GM21381 (cell line): ENCODE results near the gene HPS3.
"Not testable (repeated sequence)": the region's sequence is repeated elsewhere in the genome, so short reads cannot be mapped to it uniquely, and the experiment has no call there.

Experiments used
- ATAC-seq: cut with Tn5 transposase; IDR thresholded peaks from one replicate; pipeline ENCODE4 v1.9.1; 2021; ENCODE audit warnings: mild to moderate bottlenecking, moderate library complexity; ENCODE audit not compliant: unreplicated experiment

Gene HPS3

DNA sequence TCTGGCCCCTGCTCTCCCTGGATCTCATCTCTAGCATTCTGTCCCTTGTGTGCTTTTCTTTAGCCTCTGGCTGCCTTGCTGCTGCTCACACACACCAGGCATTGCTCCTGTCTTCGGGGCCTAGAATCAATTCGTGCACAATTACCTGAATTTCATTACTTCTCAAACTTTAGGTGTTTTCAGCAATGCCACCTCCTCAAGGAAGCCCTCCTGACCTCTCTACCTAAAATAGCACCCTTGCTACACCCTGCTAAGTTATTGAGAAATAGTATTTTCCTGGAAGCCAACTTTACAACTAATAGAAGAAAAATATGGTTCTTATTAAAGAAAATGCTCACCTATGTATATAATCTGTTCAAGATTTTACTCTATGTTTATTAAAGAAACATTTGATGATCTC is 51.7 kb downstream of the HPS3 start:
- no peak for ATAC-seq

DNA sequence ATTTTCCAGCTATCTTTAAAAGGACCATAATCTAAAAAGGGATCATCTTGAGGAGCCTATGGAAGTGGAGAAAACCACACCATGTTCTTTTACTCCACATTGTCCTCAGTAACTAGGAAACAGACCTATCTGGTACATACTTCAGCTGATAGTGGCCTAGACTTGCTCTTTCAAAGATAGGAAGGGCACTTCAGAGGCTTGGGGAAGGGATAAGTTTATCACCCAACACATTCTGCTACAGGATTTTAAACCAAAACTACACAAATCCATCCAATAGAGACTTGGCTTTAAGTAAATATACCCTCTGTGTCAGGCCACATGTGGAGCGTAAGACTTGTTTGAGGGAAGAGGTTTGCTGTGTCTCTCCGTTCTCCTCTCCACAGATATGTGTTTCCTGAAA is 56.8 kb downstream of the HPS3 start:
- ATAC-seq, result no peak

DNA sequence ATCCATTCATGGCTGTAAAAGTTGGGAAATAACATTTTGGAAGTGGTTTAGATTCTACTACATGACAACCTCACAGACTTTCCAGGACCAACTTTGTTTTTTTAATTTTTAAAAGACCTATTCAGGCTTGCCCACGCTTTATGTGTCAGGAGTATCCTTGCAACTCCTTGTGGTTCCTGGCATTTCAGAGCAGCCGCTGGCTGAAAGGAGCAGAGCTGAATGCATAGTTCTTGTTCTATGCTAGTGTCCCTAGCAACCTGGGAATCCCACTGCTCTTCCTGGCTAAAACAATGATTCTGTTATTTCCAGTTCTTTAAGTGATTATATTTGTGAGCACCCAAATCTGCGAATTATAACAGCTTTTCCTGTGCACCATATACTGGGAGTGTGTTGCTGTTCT is 57.3 kb downstream of the HPS3 start:
- ATAC-seq, result no peak

DNA sequence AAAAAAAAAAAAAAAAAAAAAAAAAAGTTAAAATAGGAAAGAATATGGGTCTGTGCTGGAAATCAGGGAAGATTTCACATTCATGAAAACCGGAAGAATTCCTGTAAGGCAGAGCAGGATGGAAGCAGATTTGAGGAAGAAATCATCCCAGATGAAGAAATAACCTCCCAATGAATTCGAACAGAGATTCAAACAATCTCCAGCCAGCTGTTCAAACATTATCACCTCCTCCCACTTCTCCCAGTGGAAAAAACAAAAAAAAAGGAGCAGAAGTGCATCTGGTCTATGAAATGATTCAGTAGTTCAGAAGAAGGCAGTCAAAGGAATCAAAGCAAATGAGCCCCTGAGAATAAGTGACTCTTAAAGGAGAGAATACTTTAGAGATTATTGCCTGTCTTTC is 59.1 kb downstream of the HPS3 start:
- ATAC-seq, result no peak

DNA sequence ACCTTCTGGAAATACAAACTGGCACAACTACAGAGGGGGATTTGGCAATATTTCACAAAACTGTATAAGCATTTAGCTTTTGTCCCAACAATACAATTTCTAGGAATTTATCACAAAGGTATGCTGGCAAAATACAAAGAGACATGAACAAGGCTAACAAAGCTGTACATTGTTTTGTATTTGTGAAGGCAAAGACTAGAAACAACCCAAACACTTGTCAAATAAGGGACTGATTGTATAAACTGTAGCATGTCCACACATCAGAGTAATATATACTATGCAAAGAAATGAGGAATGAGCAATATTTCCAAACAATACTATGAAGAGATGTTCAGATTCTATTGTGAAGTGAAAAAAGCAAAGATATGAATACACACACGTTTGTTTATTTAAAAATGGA is 65.8 kb downstream of the HPS3 start:
- ATAC-seq, result no peak

DNA sequence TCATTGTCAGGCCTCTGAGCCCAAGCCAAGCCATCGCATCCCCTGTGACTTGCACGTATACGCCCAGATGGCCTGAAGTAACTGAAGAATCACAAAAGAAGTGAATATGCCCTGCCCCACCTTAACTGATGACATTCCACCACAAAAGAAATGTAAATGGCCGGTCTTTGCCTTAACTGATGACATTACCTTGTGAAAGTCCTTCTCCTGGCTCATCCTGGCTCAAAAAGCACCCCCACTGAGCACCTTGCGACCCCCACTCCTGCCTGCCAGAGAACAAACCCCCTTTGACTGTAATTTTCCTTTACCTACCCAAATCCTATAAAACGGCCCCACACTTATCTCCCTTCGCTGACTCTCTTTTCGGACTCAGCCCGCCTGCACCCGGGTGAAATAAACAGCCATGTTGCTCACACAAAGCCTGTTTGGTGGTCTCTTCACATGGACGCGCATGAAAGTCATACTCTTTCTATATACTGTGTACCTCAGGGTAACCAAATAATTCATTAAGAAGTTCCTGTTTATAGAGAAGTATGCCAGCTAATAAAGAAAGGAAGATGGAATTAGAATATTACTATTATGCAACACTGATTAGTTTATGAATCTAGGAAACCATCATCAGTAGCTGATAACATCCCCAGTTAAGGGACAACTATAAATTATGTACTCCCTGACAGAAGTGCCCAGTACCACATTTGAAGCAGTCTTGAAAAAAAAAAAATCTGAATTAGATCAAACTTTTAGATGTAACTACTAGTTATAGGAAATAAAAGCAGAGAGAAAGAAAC is 67.6 kb downstream of the HPS3 start:
- ATAC-seq, result not testable (repeated sequence)

DNA sequence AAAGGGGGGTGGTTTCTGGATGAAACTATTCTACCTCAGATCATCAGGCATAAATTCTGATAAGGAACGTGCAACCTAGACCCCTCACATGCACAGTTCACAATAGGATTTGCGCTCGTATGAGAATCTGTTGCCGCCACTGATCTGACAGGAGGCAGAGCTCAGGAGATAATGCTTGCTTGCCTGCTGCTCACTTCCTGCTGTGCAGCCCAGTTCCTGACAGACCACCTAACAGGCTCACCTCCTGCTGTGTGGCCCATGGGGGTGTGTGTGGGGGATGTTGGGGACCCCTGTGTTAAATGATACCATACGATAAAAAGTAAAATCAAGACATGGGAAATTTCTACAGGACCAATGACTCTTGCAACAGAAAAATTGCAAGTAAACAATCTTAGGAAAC is 68.2 kb downstream of the HPS3 start:
- ATAC-seq, result no peak

DNA sequence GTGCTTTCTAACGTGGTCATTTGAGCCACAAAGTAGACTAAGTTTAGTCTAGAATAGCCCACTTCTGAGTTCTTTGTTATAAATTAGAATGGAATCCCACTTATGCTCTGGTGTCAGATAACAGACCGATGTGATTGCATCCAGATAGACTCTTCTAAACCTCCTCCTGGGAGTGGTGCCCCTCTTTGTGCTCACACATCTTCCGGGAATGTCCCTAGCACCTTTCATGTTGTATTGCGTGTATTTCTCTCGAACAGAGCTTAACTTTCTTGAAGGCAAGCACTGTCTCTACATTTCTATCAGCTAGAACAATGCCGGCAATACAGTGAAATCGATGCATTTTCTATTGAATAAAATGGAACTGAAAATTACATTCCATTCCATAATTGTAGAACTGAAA is 69.2 kb downstream of the HPS3 start:
- ATAC-seq, result no peak

DNA sequence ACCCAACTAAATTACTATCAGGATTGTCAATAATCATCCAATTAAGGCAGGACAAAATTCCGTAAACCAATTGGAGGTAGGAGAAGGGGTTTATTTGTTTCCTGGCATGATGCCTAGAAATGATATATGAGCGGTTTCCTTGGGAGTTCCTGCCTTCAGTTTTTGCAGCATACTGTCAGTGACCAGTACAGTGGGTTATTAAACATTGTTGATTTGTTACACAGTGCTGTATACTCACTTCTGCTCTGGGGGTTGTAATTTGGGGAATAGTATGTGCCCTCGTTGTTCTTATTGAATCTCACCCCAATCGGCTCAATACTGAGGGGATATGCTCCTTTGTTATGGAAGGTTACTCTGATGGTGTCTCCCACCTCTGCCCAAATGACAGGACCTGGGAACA is 70.0 kb downstream of the HPS3 start:
- no peak for ATAC-seq

DNA sequence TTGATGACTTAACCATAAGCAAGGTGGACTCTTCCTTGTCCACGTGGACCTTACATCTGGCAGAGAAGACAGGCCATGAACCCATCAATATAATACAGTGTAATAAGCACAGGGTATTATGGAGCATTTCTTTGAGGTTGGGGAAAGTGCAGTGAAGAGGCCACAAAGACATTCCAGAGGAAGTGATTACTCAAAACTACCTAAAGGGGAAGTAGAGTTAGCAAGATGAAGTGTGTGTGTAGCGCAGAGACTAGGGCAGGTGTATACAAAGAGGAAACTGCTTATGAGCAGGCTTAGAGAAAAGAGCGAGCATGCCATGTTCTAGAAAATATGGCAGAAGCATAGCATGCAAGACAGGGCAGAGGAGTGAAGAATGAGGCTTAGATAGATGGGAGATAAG is 74.3 kb downstream of the HPS3 start:
- ATAC-seq, result peak; percentile 98

DNA sequence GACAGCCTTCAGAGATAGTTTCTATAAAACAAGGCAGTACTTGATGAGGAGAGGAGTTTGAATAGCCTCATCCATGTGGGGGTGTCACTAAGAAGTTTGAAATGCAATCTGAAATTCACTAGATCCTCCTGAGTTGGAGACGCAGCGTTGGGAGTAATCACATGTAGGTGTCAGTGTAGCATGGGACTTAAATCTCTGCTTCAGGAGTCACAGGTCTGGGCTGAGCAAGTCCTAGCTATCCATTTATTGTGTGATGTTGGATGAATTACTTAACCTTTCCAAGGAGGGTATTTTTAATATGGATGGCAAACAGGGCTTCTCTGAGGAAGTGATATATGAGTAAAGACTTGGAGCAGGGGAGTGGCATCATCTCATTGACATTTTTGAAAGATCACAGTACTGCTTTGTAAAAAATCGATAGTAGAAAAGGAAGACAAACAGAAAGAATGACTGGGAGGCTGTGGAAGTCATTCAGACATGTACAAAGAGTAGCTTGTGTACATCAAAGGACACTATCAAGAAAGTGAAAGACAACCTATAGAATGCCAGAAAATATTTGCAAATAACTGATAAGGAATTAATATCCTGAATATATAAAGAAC is 75.1 kb downstream of the HPS3 start:
- no peak for ATAC-seq

DNA sequence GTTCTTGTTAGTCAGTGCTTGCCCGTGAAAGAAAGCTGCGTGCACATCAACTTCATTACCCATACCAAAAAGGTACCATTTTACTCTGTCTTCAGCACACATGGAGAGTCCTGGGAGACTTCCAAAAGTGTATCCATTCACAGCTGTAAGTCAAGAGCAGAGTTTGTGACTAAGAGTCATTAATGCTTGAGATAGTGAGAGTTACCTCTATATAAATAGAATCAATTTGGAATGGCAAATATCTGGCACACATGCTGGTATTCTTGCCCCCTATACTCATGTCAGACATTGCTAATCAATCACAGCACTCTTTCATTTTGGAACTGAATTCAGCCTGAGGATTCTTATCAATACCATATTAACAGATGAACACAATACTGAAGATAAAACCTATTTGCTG is 78.0 kb downstream of the HPS3 start:
- ATAC-seq, result no peak

DNA sequence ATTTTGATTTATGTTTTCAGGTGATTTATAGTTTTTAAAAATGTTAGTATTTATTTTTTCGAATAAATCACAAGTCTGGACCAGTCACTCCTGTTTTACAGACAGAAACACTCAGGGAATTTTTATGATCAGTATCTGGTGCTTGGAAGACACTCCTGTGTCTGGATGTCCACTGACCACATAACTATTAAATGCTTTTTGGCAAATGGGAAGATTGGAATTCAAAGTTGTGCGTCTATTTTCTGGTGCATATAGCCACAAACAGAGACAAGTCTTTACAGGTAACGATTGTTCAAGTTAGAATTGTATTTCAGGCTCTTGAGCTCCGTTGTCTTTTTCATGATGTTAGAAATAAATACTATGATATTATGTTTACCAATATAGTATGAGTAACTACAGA is 80.0 kb downstream of the HPS3 start:
- ATAC-seq, result no peak

DNA sequence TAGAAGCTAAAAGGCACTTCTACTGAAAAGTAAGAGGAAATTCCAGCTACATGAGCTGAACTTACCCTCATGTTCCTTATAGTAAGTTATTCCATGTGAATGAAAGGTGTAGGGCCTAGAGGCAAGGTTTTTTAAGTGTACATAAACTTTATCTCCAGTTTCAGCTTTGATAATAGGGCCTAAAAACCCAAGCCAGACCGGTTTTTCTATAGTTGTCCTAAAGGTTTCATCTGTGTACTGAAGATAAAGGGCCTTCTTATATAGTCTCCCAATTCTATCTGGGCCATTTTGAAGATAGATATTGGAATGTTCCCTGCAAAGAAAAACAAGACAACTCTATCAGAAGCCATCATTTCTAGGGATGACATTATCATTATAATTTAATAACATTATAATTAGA is 82.9 kb downstream of the HPS3 start:
- no peak for ATAC-seq

DNA sequence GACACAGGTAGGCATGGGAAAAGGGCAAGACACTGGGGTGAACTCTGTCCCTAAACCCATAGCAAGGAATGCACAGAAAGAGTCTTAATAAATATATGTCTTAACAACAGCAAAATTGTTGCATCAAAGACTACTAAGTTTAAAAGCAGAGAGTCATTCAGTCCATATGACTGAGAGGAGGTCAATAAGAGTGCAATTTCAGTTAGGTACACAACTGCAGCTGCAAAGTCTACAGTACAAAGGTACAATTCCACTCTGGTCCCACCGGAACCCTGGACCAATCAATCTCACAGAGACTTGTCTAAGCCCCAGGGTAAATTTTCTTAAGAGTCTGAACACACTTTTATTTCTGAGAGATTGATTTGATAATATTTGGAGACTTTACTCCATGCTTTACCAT is 85.3 kb downstream of the HPS3 start:
- no peak for ATAC-seq

DNA sequence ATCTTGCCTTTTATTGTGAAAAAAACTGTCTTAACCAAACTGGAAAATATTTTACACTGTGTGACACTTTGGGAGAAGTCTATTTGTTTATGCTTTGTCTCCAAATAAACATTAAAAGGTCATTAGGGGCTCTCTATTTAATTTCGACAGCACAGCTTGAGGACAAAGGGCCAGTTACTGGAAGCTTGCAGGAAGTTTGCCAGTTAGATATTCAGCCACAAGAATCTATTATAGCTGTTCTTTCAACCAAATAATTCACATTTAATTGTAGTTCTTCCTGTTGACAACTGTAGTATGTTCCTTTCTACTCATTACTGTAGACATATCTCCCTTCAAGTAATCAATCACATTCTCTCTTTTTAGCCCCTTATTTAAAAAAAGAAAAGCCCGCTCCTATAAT is 86.1 kb downstream of the HPS3 start:
- no peak for ATAC-seq

DNA sequence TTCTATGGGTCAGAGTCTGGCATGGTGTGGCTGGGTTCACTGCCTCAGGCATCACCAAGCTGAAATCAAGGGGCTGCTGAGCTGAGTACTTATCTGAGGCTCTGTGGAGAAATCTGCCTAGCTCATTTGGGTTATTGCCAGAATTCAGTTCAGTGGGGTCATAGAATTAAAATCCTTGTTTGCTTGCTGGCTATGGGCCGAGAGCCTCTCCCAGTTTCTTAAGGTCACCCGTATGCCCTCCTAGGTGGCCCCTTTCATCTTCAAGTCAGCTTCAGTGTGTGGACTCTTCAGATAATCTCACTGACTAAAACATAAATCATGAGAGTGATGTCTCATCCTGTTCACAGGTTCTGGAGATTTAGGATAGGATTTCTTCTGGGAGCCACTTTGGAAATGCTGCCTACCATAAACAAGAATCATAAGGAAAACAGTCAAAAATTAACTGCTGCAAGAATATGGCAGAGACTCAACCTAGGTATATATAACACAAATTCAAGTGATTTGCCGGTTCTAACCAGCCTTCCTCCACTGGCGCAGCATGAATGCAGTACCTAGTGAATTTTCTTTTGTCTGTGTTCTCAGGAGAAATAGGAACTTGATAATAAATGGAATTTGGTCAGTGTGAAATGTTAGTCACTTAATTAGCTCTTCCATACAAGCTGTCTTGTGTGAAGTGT is 86.9 kb downstream of the HPS3 start:
- ATAC-seq, result no peak

DNA sequence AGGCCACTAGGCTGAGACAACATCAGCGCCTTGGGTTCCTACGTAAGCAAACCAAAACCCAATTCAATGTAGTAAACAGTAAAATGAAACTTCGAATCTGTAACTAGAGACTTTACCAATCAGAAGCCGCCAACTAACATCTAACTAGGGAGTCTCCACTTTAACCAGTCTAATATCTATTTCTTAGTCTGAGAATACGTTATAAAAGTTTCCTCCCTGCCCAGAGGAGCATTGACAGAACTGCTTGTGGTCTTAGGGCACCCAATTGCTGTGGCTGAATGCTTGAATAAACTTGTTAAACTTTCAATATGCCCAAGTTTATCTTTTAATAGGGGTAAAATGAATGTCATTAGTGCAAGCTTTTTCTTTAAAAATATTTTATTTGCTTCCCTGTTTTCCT is 87.9 kb downstream of the HPS3 start:
- no peak for ATAC-seq

DNA sequence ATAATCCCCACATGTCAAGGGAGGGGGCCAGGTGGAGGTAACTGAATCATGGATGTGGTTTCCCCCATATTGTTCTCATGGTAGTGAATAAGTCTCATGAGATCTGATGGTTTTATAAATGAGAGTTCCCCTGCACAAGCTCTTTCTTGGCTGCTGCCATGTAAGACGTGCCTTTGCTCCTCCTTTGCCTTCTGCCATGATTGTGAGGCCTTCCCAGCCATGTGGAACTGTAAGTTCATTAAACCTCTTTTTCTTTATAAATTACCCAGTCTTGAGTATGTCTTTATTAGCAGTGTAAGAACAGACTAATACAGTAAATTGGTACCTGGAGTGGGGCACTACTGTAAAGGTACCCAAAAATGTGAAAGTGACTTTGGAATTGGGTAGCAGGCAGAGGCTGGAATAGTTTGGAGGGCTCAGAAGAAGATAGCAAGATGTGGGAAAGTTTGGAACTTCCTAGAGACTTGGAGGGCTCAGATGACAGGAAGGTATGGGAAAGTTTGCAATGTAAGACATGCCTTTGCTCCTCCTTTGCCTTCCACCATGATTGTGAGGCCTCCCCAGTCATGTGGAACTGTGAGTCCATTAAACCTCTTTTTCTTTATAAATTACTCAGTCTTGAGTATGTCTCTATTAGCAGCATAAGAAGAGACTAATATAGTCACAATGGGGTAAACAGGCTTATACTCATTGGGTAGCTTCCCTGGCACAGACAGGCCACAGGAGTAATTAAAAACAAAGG is 90.1 kb downstream of the HPS3 start:
- not testable (repeated sequence) for ATAC-seq

DNA sequence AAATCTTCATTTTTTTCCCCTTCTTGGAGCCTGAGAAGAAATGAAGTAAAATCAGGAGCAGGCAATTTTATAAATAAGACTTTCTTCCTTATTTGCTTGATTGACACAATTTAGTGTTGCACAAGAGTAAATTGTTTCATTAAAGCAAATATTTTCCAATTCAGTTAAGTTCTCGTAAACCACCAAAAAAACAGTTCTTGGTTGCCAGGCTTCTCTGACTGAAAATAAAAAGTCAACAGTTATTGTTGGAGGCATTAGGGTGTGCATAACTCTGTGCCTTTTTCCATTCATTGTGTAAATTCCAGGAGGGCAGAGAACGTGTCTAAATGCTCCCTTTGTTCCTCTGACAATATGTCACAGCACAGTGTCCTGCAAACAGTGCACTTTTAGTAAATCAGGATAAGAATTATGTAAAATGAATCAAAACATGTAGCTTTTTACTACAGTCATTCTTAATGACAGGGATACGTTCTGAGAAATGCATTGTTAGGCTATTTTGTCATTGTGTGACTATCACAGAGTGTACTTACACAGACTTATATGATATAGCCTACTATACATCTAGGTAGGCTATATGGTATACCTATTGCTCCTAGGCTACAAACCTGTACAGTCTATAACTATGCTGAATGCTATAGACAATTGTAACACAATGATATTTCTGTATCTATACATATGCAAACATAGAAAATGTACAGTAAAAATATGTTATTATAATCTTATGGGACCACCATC is 92.5 kb downstream of the HPS3 start, which contains the start of gene CP:
CP (minus strand) TSS at position 47 of the 735 bp plus-strand sequence; CDS start at position 10, 37 bp downstream.
- no peak for ATAC-seq
